ENCODE data around the gene FBXO24.

- TF ChIP-seq JUND (IDR thresholded peaks at IDR 0.05; ENCODE audit: low read length), result no peak
- no peak for TF ChIP-seq TEAD4 (IDR thresholded peaks at IDR 0.05; ENCODE audit: low read depth, low read length)
- no peak for TF ChIP-seq NANOG (IDR thresholded peaks at IDR 0.05; ENCODE audit: insufficient read depth, low read depth, low read length, poor library complexity, severe bottlenecking)
These were observed 7.6 kb upstream of the FBXO24 start for GRCh38 chr7:100578246-100579183.

Measured in H1 (cell line).